NCI-H526 (cell line): ENCODE results near the gene PHACTR2.
"Not testable (repeated sequence)": the region's sequence is repeated elsewhere in the genome, so short reads cannot be mapped to it uniquely, and the experiment has no call there.

ENCODE experiments used
- DNase-seq, 2 experiments: peaks; one replicate each; lab custom pipeline; 2025; lab: John Stamatoyannopoulos, UW

The PHACTR2 gene

DNA sequence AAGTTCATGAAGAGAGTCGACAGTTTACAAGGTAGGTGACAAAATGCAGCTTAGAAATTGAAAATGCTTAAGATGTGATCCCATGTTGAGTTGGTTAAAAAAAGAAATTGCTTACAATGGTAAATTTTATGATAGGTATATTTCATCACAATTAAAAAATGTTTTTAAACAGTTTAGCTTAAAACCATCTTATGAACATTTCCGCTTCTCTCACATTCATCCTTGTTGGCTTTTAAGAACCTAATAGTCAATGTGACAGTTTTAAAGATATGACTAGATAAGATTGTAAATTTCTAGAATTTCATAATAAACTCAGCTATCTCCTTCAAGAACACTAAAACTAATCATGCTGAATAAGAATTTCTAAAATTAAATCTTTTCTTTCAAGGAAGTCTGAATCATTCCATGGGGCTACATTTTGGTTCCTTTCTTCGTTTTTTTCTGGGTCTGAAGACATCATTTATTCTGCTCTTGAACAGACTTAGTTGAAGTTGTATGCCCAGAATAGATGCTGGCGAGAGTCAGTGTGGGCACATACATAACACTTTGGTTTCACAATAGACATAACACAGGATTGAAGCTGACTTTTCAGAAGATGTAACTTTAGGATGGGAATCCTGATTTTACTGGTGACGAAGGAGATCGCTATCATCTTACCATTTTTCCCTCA is 129.5 kb downstream of the PHACTR2 start:
- no peak for DNase-seq

DNA sequence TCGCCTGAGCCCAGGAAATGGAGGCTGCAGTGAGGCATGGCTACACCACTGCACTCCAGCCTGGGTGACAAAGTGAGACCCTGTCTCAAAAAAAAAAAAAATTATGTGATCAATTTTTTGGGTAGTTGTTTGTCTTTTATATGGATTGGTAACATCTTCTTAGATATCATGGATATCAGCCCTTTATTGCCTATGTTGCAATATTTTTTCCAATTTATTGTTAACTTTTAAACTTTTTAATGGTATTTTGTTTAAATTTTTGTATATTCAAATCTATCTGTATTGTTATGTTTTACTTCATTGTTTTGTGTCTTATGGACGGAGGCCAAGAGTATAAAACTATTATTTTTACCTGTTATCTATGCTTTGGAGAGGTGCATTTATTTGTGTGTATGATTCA is 133.0 kb downstream of the PHACTR2 start:
- no peak for DNase-seq

DNA sequence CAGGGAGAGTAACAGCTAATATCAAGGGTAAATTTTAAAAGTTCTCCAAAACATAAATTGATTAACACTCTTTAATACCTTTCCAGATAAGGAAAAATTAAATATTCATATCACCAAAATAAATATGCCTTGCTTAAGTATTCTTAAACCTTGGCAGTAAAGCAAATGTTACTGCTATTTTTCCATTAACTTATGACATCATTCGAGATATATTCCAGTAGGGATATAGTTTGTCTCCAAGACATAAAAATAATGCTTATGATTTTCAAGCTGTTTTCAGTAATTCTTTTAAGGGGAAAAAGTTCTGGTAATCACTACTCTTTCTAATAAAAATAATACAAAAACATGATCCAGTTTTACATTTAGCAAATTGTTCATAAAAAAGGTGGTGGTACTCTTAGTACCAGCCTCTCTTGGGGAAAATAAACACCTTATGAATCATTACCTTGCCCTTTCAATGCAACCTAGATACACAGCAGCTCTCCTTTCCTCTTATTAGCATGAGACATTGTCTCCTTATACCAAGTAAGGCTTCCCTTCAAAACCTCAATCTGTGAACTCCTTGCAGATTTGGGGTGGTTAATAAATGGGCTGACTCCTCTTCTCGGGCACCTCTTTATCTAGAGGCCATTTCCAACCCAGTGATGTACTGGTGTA is 133.9 kb downstream of the PHACTR2 start:
- no peak for DNase-seq

DNA sequence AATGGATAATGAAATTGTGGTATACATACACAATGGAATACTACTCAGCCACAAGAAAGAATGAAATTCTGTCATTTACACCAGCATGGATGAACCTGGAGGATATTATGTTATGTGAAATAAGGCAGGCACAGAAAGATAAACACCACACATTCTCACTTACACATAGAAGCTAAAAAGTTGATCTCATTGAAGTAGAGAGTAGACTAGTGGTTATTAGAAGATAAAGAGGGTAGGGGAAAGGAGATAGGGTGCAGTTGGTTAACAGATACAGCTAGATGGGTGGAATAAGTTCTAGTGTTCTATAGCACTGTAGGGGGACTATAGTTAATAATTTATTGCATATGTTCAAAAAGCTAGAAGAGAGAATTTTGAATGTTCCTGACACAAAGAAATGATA is 139.9 kb downstream of the PHACTR2 start:
- no peak for DNase-seq

DNA sequence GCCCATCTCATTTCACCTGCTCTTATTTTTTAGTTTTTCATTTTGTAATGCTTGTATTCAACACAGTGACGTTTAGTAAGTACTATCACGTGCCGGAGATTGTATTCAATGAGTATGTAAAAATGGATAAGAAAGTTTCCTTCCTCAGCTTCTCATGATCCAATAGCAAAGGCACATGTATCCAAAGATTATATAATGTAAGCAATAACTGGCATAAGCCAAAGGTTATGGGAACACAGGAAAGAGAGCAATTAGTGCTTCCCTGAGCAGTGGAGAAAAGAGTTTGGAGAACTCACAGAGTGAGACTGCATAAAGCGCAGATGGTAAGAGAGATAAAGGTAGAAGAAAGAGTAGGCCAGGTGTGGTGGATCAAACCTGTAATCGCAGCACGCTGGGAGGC is 143.6 kb downstream of the PHACTR2 start:
- DNase-seq, result no peak

DNA sequence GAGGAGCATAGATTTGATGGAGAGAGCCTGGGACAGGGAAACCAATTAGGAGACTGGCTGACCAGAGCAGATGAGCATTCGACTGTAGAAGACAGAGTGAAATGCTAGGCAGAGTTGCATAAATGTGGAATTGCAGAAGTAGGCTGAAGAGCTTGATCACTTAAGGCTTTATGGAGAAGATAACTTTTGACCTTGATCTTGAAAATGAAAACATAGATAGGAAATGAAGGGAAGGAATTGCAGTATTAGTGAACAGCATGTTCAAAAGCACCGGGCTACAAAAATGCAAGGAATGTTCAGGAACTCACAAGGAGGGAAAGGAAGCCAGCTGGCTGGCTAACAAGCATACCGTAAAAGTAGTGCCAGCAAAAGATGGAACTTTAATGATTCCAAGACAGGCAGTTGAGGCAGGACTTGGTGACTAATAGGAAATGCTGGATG is 144.8 kb downstream of the PHACTR2 start:
- no peak for DNase-seq

DNA sequence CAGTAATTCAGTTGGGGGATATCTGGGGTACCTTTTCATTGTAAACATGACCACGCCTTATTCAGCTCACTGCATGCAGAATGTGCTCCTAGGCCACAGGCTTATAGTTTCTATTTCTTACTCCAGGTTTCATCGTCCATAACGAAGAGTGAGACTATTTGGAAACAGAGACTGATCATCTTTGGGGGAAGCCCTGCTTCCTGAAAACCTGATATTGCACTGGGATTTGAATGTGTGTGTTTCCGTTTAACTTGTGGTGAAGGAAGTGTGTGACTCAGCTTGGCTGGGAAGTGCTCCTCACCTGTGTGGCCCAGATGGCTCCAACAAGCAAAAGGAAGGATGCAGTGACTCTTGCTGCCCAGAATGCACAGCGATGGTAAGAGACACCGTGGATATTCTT is 145.8 kb downstream of the PHACTR2 start:
- DNase-seq, result no peak

DNA sequence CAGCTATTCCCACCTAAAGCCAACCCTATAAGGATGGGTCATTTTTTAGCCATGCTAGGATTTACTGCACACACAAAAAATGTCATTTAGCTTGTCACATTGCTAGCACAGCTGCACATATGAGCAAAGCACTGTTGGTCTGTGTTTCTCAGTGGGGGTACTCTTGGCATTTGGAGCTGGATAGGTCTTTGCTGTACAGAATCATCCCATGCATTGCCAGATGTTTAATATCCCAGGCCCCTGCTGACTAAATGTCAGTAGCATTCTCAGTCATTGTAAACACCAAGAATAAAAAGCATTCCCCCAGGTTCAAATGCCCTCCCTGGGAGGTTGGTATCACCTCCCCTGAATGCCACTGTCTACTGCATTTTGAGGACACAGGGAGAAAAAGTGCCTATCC is 150.8 kb downstream of the PHACTR2 start:
- DNase-seq, result no peak

DNA sequence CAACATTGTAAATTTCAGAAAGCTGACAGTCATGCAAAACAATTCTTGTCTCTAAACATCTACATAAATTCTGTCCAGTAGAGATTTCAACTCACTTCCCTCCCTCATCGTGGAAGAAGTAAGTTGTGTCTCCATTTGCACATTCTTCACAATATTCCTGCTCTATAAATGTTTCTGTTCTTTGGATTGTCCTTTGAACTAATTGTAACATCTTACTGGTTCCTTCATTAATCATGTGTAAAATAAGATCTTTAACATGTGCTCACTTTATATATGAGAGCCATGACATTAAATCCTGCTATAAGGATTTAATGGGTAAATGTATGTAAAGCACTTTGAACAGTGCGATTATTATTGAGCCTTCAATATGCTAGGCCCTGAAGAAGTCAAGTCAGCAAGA is 158.4 kb downstream of the PHACTR2 start:
- no peak for DNase-seq

DNA sequence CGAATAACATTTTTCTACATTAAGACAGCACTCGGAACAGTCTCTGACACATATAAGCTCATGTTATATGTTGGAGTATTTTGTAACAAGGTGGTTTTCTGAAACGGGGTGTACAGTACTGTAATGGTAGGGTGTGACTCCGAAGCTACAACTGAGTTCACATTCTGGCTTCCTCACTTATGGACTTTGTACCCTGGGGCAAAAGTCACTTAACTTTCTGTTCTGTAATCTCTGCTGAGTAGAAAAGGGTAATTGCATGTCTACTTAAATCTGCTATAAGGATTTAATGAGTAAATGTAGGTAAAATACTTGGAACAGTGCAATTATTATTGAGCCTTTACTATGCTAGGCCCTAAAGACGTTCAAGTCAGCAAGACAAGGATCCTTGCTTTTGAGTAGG is 160.6 kb downstream of the PHACTR2 start:
- DNase-seq, result no peak

DNA sequence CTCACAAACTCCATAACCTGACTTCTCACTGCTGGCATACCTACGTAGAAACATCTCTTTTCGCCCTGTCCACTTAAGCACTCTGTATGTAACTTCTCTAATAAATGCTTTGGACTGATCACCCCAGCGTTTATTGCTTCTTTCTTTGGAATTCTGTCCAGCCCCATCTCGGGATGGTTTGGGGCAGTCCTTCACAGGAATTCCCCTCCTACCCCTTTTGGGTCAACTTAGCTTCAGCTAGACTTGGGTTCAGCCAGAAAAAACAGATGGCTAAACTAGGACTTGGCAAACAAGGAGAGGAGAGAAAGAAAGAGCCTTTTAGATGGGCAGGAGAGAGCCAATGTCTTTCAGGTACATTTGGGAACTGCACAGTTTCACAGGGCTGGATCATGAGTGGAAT is 161.4 kb downstream of the PHACTR2 start:
- DNase-seq, result no peak

DNA sequence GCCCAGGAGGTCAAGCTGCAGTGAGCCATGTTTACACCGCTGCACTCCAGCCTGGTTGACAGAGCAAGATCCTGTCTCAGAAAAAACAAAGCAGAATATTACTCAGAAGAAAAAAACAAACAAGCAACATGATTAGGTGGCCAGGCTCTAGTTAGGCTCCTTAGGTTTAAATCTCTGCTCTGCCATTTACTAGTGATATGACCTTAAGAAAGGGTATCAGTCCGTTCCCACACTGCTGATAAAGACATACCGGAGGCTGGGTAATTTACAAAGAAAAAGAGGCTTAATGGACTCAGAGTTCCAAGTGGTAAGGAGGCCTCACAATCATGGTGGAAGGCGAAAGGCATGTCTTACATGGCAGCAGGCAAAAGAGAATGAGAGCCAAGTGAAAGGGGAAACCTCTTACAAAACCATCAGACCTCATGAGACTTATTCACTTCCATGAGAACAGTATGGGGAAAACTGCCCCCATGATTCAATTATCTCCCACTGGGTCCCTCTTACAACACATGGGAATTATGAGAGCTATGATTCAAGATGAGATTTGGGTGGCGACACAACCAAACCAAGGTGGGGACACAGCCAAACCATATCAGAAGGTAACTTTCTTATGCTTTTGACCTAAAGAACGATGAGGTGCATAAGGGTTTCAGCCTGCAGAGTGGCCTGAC is 163.0 kb downstream of the PHACTR2 start:
- DNase-seq, result no peak

DNA sequence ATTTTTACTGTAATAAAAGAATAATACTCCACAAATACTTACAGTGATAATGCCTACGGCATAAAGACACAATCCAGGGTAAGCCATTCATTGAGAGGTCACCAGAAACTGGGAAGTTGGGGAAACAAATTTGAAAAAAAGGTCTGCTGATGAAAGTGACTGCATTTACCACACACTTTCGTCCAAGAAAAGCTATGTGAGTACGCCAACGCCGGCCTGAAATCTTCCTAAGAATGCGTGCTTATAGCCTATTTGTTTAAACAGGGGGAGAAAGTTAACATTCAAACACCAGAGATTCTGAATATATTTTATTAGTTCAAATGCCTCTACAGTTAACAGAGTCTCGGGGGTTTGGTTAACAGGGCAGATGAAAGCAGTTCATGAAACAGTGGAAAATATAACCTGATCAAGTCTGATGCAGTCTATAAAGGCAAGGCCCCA is 164.7 kb downstream of the PHACTR2 start:
- DNase-seq, result no peak

DNA sequence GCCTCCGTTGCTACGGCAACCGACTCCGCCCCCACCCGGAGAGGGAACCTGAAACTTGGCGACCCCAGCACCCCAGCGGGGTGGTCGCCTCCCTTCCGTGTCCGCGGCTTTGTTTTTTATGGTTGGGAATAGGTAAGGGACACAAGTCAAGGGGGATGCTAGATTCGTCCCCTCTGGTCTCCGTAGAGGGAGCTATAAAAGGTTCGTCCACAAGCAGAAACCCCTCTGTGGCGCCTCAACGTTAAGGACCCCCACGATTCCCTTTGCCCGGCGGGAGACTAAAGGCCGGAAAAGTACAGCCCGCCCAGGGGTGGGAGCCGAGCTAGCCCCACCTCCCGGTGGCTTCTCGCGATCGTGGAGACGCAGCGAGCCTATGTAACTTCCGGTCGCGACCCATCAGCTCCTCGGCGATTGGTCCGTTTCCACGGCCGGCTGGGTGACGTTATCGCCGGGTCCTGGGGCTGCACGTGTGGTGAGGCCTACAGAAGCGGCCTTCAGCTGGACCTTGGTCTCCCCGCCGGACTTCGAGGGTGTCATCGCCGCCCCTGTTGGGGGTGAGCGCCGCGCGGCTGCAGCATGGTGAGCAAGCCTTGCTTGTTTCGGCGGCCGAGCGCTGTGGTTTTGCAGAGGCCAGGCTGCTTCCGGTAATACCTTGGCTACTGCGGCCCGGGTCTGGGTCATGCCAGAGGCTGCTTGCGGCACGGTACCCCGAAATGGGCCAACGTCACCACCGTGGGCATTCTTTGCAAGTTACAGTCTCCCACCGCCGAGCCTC is 165.3 kb downstream of the PHACTR2 start, which contains the start of gene LTV1:
LTV1 (plus strand) TSS at position 437 of the 775 bp plus-strand sequence; CDS start at position 577, 140 bp downstream.
- DNase-seq, result peak; percentile 89 to 97

DNA sequence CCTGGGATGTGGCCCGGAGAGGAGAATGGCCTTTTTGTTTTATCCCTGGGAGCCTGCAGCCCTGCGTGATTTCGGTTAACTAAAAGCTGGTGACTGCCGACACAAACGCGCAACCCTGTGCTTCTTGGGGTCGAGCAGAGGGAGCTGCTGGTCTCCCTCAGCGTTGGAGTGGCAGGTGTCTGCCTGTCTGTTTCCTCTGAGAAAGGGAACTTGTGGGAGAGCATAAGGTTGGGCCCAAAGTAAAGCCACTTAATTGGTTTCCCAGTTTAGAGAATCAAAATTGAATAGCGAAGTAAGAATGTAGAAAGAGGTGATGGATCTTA is 165.9 kb downstream of the PHACTR2 start:
- DNase-seq, result peak in 1 of 2 experiments; percentile 42

DNA sequence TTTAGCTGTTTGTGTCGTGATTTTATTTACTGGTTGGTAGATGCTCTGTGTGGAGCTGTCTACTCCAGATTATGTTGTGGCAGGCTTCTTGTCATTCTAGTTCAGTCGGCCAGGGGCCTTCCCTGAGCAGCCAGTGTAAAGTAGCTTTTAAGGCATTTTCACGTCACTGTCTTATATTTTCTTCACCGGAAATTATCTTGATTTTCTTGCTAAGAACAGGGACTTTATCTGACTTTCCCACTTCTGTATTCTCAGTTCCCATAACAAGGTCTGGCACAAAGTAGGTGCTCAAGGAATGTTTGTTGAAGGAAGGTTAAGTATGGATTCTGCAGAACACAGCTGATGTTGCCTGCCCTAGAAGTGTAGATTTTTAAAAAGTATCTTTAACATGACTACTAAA is 166.2 kb downstream of the PHACTR2 start:
- DNase-seq, result no peak

DNA sequence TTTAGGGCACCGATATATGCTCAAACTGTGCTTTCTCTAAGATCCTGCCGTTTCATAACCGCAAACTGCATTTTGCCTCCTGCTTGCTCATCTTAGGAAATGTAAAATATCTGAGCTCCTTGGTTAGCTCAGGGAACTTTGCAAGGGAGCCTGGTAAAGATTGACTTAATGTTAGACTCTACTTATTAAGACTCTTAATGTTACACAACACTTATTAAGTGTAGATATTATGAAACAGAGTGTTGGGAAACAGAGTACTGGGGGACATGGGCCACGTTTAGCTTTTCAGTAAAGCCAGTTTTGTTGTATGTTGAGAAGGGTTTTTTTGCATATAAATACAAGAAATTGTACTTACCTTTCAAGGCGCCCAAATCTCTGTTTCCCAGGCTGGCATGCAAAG is 167.3 kb downstream of the PHACTR2 start:
- no peak for DNase-seq

DNA sequence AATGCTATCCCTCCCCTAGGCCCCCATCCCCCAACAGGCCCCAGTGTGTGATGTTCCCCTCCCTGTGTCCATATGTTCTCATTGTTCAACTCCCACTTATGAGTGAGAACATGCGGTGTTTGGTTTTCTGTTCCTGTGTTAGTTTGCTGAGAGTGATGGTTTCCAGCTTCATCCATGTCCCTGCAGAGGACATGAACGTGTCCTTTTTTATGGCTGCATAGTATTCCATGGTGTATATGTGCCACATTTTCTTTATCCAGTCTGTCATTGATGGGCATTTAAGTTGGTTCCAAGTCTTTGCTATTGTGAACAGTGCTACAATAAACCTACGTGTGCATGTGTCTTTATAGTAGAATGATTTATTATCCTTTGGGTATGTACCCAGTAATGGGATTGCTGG is 173.9 kb downstream of the PHACTR2 start:
- not testable (repeated sequence) for DNase-seq

DNA sequence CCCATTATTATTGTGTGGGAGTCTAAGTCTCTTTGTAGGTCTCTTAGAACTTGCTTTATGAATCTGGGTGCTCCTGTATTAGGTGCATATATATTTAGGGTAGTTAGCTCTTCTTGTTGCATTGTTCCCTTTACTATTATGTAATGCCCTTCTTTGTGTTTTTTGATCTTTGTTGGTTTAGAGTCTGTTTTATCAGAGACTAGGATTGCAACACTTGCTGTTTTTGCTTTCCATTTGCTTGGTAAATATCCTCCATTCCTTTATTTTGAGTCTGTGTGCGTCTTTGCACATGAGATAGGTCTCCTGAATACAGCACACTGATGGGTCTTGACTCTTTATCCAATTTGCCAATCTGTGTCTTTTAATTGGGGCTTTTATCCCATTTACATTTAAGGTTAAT is 177.3 kb downstream of the PHACTR2 start:
- DNase-seq, result not testable (repeated sequence)

DNA sequence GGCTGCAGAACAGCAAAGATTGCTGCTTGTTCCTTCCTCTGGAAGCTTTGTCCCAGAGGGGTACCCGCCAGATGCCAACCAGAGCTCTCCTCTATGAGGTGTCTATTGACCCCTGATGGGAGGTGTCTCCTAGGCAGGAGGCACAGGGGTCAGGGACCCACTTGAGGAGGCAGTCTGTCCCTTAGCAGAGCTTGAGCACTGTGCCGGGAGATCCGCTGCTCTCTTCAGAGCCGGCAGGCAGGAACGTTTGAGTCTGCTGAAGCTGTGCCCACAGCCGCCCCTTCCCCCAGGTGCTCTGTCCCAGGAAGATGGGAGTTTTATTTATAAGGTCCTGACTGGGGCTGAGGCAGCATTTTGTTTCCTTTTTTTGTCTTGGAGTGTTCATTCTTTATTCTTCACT is 179.0 kb downstream of the PHACTR2 start:
- DNase-seq, result not testable (repeated sequence)

DNA sequence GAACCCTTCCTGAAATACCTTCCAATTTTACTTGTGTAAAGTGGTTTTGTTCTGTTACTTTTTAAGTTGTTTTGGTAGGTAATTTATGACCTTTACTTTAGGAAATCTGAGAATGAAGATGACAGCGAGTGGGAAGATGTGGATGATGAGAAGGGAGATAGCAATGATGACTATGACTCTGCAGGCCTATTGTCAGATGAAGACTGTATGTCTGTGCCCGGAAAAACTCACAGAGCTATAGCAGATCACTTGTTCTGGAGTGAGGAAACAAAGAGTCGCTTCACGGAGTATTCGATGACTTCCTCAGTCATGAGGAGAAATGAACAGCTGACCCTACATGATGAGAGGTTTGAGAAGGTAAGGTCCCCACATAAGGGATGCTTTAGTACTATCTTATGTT is 179.9 kb downstream of the PHACTR2 start:
- no peak for DNase-seq

DNA sequence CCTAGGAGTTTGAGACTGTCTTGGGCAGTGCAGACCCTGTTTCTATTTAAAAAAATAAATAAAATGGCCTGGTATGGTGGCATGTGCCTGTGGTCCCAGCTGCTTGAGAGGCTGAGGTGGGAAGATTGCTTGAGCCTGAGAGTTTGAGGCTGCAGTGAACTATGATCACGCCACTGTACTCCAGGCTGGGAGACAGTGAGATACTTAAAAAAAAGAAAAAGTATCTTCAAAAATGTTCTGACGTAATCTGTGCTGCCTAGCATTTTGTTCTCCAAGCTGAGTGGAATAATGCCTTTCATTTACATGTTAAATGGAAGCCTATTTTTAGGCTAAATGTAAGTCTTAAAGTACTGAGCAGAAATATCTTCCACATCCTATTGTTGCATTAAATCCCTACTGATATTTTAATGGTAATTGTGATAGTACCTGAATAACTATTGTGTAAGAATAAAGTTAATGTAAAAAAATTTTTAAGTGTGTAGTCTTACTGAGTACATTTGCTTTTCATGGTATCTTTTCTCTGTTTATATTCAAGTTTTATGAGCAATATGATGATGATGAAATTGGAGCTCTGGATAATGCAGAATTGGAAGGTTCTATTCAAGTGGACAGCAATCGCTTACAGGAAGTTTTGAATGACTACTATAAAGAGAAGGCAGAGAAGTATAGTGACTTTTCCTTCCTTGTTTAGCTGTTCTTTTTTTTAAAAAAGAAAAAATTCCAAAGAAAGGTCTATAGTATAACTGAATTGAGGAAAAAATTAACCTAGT is 182.3 kb downstream of the PHACTR2 start:
- DNase-seq, result no peak
